Measurements from ENCODE around the gene WDR54.

WDR54 gene, protein sequence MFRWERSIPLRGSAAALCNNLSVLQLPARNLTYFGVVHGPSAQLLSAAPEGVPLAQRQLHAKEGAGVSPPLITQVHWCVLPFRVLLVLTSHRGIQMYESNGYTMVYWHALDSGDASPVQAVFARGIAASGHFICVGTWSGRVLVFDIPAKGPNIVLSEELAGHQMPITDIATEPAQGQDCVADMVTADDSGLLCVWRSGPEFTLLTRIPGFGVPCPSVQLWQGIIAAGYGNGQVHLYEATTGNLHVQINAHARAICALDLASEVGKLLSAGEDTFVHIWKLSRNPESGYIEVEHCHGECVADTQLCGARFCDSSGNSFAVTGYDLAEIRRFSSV

DNA sequence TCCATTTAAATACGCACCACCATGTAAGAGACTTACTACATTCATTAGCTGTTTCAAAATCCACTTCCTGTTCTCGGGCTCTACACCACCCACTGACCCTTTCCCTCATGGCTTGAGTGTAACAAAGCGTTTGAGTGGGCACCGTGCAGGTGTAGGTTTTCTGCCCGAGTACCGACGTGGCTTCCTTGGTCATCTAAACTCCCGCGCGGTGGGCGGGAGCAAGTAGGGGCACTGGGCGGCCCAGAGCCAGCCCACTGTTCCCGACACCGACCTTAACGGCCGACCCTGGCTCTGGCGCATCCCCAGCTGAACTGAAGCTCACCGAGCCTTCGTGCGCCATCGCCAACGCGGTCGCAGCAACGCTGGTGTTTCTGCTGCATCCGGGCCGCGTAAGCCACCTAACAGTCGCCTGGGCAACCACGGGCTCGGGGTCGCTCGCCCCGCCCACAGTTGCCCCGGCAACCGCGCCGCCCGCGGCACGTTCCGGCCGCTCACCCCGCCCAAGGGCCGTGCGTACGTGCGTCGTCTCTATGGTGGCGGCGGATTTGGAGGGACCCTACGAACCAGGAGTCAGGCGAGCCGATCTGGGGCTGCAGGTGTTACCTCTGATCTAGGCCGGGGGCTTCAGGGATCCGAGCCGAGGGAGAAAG is at the start of gene WDR54, which contains the start of gene C2orf81:
WDR54 (plus strand) TSS at position 510 of the 650 bp plus-strand sequence. CDS start 424 bp downstream, outside the sequence.
C2orf81 (minus strand) TSS at position 399 of the 650 bp plus-strand sequence; CDS start at position 340, 59 bp downstream.
- no peak for FAIRE-seq

DNA sequence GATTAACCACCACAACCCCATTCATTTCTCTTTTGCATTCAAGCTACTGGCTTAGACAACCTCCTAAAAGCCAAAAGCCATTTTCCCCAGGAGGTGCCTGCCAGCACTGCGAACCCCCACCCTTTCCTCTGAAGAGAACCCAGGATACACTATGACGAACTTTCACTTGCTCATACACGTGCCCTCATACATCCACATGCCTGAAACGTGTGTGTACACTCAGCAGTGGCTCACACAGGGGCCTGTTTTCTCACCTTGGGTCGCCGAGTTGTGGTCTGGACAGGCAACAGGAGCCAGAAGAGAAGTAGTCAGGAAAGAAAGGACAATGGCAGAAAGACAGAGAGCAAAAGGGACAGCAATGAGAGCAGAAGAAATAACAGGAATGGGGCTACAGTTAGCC is 48.9 kb upstream of the WDR54 start:
- FAIRE-seq, result no peak

DNA sequence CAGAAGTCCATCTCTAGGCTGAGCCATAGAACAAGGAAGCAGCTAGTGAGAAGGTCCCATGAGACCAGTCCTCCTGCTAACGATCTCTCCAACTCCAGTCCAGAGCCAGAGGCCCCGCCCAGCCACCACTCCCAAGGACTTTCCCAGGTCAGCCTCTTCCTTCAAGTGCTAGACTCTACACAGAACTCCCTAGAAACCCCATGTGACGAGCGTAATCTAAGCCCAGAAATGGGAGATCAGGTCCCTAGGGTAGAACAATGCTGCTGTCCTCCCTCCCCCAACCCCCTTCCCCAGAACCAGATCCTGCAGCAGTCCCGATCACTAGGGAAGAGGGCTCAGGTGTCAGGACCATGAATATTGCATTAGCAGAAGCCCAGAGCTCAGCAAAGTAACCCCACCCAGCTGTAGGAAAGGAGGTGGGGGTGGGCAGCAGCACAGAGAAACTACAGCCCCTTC is 48.3 kb upstream of the WDR54 start:
- no peak for FAIRE-seq

DNA sequence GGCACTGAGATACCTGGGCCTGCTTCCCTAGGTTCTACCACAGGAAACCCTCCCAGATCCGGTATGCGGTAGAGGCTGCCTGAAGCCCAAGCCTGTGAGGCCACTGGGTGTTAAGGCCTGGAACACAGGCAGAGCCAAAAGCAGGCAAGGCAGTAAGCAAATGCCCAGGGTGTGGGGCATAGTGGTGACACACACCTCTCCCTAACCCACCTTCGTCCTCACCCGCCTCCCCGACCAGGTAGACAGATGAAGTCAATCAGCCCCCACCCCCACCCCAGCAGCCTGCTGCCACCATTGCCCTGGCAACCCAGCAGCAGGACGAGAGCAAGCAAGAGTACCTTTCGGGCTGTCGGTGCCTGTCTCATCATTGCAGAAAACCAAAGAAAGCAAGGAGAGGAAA is 47.5 kb upstream of the WDR54 start:
- FAIRE-seq, result no peak

DNA sequence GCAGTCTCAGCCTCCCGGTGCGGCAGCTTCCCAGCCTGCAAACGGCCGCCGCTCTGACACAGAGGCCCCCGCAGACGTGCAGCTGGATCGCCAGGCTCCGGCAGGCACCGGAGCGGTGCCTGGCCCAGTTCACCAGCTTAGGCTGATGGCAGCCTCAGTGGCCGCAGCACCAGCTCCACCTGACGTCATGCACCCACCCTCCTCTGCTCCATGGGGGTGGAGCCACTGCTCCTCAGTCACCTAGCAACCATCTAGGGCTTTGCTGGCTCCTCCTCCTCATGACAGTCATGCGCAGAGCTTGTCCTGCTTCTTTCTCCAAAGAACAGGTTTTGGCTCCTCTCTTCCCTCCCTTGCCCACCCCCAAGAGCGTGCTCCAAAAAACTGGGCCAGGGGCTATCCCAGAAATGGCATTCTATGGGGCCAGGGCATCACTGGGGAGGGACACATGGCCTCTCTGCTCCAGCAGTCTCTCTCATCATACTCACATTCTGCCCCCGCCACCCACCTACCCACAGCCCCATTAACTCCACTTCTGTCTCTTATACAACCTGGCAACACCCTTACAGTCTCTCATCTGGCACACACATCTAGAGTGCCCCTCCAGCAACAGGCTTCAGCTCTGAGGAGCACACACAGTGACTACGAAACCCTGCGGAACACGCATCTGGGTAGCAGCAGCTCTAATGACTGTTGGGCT is 46.9 kb upstream of the WDR54 start:
- no peak for FAIRE-seq

DNA sequence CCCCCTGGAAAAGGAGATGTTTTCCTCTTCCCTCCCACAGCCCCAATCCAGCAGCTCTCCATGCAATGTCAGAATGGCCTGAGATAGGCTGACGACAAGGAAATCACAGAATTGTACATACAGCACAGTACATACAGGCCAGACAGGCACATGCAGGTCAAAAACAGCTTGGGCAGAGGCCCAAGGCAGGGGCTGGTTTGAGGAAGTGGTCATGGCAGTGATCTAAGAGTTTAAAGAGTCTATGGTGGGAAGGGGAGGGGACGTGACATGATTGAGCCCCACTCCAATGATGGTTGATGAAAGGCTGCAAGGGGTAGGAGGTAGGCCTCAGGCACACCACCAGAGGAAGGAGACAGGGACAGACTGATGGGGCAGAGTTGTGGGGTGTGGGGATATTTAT is 45.7 kb upstream of the WDR54 start:
- FAIRE-seq, result no peak

DNA sequence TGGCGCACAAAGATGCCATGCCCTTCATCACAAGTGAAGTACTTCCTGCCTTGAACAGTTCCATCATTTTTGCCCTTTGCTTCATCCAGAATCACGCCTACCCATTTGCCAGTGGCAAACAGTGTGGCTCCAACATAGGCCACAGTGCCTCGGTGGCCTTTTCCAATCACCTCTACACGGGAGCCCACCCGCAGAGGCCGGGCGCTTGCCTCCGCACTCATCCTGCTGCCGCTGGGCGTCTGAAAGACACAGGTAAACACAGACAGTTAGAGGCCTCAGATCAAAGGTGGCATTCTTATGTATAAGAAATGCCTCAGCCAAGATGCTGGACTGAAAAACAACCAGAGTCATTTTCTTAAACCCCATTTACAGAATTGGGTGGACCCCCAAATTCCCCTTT is 43.5 kb upstream of the WDR54 start:
- FAIRE-seq, result no peak

DNA sequence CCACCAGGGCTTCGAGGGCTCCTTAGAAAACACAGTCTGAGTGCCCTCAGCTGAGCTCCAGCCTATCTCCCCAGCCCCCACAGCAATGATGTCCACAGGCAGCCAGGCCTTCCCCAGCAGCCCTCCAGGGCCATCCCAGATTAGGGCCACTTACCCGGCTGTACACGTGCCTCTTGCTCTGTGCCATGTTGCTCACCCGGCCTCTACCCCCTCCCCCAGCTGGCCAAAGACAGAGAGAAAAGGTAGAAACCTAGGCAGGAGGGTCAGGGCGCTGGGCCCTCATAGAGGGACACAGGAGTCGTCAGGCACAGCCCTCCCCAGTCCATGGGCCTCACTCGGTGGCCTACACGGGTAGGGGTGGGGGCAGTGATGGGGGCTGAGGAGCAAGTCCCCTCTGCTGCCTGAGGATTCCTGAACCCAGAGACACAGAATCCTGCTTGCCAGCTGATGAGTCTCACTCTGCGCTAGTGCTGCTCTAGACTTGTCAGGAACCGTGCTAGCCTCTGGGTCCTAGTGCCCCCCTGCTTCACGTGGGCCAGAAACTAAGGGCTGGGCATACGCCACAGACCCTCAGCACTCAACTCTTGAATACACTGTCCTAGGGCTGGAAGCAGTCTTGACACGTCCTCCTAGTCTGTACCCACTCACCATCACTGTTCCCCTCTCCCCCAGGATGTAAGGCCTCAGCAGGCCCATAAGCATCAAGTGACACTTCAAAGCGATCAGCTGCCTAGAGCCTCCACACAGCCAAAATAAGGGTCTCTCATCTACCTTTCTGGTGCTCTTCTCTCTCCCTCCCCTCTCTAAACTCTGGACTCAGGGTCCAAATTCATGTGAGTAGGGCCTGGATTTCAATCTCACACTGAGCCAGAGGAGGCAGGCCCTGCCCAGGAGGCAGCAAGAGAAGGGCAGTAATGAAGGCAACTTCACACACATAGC is 41.4 kb upstream of the WDR54 start, which contains the start of gene DCTN1:
DCTN1 (minus strand) TSS at position 461 of the 939 bp plus-strand sequence; CDS start at position 187, 274 bp downstream.
- no peak for FAIRE-seq

DNA sequence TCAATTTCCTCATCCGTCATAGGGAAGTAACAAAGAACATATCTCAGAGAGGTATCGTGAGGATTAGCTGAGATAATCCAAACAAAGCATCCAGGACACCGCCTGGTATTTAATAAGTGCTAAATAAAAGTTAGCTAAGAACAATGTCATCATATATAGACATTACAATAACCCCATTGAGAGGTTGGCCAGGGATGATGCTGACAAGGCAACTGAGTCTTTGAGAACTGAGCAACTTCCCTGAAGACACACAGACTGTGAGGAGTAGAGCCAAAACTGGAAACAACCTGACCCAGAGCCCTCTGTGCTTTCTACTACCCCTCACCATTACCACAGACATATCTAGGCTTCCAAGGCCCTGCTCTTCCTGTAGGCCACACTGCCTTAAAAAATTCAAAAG is 39.8 kb upstream of the WDR54 start:
- no peak for FAIRE-seq

DNA sequence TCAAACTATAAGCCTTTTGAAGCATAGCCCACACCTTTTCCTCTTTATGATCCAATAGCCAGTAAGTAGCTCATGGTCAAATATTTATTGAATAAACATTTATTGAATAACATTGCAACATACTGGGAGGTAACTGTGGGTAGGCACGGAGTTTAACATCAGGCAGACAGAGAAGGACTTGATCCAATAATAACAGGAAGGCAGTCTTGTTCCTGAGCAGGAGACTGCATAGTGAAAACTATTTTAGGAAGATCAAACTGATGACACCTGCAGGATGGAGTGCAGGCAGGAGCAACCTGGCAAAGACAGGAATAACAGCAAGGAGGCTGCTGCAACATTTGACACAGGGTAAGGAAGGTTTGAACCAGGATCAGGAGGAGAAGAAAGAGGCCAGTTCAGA is 38.3 kb upstream of the WDR54 start:
- FAIRE-seq, result no peak

DNA sequence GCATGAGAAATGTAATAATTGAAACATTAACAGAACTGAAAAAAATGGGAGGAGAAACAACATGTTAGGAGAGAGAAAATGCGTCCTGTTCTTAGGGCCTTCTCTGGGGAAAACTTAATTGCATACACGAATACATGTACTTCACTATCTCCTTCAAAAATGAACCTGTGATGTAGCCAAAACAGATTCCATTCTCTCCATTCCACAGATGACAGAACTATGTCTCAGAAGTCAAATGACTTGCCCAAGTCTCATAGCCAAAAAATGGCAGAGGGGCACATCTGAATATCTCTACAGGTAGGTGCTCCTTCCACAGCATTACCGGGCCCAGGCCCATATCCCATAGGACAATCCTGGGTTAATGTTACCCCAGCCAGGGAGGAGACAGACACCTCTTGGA is 37.5 kb upstream of the WDR54 start:
- no peak for FAIRE-seq

DNA sequence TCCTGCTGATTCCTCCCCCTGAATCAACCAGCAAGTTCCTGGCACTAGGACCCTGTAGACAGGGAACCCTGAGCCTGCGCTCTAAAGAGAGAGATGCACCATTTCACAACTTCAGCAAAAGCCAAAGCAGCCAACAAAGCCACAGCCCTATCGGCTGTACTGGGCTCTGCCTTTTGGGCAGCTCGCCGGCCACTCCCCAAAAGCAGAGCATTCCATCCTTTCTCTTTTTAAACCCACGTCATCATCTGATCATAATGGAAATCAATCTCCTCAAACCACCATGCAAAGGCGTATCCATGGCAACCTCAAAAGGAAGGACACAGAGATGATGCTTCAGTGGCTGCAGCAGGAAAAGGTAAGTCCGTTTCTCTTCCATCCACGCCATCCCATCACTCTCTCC is 36.1 kb upstream of the WDR54 start:
- FAIRE-seq, result no peak

DNA sequence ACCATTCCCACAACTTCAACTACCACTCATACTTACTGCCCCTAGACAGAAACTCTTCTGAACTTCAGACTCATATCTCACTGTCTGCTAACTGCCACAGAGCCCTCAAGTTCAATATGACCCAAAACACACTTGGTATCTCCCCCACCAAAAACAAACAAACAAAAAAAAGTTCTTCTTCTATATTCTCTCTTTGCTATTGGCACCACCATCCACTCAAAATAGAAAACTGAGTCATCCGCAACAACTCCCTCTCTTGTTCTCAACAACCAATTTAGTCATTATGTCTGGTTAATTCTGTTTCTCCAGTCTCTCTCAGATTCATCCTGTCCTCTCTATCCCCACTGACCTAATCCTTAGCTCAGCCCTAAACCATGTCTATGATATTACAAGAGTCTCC is 34.2 kb upstream of the WDR54 start:
- FAIRE-seq, result no peak

DNA sequence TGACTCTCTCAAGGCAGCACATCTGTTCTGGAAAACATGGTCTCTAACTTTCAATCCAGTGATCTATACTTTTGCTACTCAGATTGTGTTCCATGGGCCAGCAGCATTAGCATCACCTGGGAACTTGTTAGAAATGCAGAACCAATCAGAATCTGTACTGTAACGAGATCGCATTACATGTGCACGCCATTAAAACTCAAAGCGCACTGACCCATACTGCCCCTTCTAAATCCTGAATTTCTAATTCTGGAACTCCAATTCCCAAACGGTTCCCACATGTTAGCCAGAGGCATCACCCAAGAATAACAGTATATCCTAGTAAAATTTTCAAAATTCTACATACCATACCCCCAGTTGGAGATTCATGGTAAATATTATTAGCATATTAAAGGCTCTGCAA is 30.9 kb upstream of the WDR54 start:
- FAIRE-seq, result no peak

DNA sequence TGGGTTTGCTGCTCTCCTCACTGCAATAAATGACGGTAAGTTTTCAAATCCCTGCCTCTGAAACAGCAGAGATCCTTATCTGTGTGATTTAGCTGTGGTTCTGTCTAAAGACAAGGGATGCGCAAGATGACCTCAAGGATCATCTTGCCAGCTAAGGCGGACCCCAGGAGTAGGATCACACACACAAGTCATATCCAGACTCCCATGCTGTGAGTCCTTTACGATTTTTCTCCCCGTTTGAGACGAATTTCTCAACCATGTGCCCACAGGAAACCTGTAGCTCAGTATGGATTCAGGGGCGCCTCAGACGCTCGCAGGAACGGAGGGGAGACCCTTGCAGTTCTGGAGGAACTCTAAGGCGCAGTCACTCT is 30.3 kb upstream of the WDR54 start:
- FAIRE-seq, result no peak

DNA sequence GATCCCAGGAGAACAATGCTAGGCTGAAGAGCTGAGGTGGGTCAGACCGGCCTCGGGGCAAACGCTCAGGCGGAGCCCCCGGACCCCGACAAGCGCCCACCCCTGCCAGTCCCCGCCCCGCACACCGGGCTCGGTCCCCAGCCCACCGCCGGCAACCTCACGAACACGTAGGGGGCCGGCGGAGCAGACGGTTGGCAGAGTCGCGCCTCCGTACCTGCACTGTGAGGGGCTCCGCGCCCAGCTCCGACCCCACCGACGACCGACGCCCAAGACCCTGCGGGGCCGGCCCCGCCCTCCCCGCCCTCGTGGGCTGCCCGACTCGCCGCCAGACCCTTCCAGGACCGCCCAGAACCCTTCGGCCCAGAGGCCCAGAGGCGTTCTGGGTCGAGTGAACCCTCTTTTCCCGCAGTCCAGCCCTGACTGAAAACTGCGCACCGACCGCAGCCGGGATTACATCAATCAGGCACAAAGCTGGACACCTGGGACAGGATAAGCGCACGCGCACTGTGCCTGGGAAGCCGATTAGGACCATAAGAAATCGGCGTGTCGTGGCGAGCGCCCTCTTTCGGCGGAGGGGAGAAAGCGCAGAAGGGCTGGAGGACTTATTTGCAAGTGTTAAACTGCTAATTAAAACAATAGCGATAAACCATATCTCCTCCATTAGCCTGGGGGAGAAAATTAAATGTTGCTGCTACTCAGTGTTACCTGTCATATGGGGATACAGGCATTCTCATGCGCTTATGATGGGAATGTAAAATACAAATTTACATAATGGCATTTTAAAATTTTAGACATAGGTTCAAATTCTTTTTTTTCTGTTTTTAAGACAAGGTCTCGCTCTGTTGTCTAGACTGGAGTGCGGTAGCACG is 29.7 kb upstream of the WDR54 start:
- FAIRE-seq, result no peak

DNA sequence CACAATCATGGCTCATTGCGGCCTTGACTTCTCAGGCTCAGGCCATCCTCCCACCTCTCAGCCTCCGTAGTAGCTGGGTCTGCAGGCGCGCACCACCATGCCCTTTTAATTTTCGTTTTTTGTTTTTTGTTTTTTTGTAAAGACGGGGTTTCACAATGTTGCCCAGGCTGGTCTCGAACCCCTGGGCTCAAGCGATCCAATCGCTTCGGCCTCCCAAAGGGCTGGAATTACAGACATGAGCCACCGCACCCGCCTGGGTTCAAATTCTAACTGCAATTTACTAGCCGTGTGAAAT is 29.1 kb upstream of the WDR54 start:
- no peak for FAIRE-seq

DNA sequence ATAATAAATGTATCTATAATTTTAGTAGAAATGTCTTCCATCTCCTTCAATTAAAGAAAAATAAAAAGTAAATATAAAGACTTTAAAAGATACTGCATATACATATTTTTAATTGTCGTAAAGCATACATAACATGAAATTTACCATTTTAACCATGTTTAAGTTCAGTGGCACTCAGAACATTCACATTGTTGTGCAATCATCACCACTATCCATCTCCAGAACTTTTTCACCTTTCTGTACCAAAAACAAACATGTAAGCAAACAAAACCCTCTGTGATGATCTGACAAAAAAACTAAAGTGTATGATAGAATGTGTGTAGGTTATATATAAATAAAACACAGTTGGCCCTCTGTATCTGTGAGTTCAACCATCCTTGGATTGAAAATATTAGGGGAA is 28.0 kb upstream of the WDR54 start:
- FAIRE-seq, result no peak

DNA sequence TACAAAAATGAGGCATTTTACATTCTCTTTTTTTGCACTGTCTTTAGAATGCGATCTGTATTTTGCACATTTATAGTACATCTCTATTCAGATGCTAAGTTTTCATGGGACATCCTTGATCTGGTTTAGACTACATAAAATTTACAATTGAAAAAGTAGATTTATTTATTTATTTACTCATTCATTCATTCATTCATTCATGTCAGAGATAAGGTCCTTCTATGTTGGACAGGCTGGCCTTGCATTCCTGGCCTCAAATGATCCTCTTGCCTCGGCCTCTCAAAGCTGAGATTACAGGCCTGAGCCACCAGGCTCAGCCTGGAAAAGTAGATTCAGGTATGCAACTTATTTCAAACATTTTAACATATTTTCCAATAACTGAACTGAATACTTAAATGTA is 25.4 kb upstream of the WDR54 start:
- no peak for FAIRE-seq

DNA sequence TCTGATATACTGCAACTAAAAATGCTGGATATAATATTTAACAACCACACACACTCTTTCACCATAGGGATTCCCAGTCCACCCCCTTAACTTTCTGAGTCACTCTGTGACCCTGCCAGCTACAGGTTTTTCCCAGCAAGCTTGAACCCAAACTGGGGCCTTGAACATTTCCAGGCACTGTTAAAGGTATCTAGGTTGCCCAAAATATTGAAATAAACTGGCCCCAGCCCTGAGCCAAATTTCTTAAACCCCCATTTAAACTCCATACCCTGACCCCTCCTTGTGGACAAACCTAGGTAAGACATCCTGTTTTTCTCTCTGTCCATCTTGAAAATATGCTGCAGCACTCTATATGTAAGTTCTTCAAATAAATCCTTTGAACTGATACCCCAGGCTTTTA is 21.7 kb upstream of the WDR54 start:
- no peak for FAIRE-seq

DNA sequence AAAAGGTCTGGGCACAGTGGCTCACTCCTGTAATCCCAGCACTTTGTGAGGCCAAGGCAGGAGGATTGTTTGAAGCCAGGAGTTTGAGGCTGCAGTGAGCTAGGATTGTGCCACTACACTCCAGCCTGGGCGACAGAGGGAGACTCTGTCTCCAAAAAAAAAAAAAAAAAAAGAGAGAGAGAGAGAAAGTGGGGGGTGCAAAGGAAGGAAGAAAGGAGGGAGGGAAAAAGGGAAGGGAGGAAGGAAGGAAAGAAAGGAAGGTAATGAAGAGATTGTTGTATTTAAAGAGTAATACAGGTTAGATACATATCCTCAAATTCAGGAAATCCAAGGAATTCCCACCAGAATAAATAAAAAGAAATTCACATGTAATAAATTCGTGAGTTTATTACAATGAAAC is 19.6 kb upstream of the WDR54 start:
- no peak for FAIRE-seq

DNA sequence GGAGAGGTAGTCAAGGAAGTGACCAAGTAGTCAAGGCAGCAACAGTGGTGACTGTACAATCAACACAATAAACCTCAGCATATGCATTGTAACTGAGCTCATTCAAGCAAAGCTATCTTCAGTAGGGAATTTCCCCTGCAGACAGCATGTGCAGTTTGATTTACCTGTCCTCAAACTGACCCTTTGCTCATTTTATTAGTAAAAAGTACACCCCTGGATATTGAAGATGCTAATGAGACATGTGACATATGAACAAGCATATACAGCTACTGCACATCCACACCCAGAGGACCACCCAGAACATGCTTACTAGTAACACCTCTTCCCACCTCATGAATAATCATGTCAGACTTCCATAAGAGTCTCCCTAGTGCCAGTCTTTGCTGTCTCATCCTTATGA is 15.5 kb upstream of the WDR54 start:
- no peak for FAIRE-seq

Measured in colon (tissue), 2 donors.